H1 (cell line): ENCODE data around the gene DUSP21. TPM values are rescaled to one million over a fixed set of nuclear protein-coding genes. Genes with fewer than 3 reads are reported as not detected.

ENCODE experiments used
- CTCF ChIP-seq, 3 experiments: IDR thresholded peaks; 1 replicate in 2 of 3; 2 replicates in 1 of 3; pipeline versions ENCODE4 v1.5.1 to v1.6.1; 2011; ENCODE audit warnings: low read length in 3 of 3, mild to moderate bottlenecking in 3 of 3, inconsistent platforms in 2 of 3, low read depth in 1 of 3, moderate library complexity in 1 of 3; ENCODE audit not compliant: insufficient read depth in 1 of 3; ENCODE audit errors: control extremely low read depth in 1 of 3
- HDAC2 ChIP-seq, 2 experiments: fragments of 300-600 bp in 1 of 2; sonication (generic) in 1 of 2; IDR thresholded peaks; 2 replicates each; pipeline ENCODE4 v1.6.1; 2011 to 2012; ENCODE audit warnings: low read depth in 2 of 2, low read length in 2 of 2, mild to moderate bottlenecking in 2 of 2, moderate library complexity in 2 of 2, borderline replicate concordance in 1 of 2, inconsistent platforms in 1 of 2
- KDM5A ChIP-seq: fragments of 200-600 bp; IDR thresholded peaks from 2 replicates; pipeline ENCODE4 v1.7.1; 2012; ENCODE audit warnings: mild to moderate bottlenecking, low read length, inconsistent platforms, mixed read lengths
- USF2 ChIP-seq: IDR thresholded peaks from 2 replicates; pipeline ENCODE4 v1.6.1; 2011; ENCODE audit warnings: low read length, improper control_type of control experiment
- polyA plus RNA-seq, 7 experiments: library from polyadenylated mRNA; depleted of rRNA in 3 of 7; stranded (reverse) in 5 of 7; unstranded in 2 of 7; fragments of >200 nt in 5 of 7; fragments of 200-250 nt in 2 of 7; gene quantifications; 1 replicate in 5 of 7; 2 replicates in 1 of 7; 4 replicates in 1 of 7; pipeline versions ENCODE4 v1.2.1 to v1.2.3, GENCODE V29; 2011 to 2013; ENCODE audit warnings: missing spikeins in 2 of 7, mixed read lengths in 2 of 7
- total RNA-seq: library from RNA; stranded (reverse); fragmentation: NEBNext Ultra II Directional; extraction: Animal tissue kit (Norgen Biotek cat#: 25700); gene quantifications from 2 replicates; pipeline ENCODE4 v1.2.1, GENCODE V29; 2021

Gene DUSP21
- total and polyA plus RNA-seq, 2 of the 8 experiments (the other 6 are each of a cell fraction or from before 2014, with no cell fraction given) = not detected

GRCh38 chrX:44843753-44844152 is at the start of gene DUSP21 (continued):
- TF ChIP-seq CTCF (IDR thresholded peaks at IDR 0.05; ENCODE audit: control extremely low read depth in 1 of 3, insufficient read depth in 1 of 3, low read depth in 1 of 3, low read length in 3 of 3) (no peak), HDAC2 (IDR thresholded peaks at IDR 0.05; ENCODE audit: borderline replicate concordance in 1 of 2, low read depth in 2 of 2, low read length in 2 of 2) (no peak), KDM5A (no peak), USF2 (no peak)
